ENCODE measurements around the gene FOXO3.
A peak's percentile ranks its signal among the peaks of the same experiment; 100 is the strongest.

FOXO3 gene

DNA sequence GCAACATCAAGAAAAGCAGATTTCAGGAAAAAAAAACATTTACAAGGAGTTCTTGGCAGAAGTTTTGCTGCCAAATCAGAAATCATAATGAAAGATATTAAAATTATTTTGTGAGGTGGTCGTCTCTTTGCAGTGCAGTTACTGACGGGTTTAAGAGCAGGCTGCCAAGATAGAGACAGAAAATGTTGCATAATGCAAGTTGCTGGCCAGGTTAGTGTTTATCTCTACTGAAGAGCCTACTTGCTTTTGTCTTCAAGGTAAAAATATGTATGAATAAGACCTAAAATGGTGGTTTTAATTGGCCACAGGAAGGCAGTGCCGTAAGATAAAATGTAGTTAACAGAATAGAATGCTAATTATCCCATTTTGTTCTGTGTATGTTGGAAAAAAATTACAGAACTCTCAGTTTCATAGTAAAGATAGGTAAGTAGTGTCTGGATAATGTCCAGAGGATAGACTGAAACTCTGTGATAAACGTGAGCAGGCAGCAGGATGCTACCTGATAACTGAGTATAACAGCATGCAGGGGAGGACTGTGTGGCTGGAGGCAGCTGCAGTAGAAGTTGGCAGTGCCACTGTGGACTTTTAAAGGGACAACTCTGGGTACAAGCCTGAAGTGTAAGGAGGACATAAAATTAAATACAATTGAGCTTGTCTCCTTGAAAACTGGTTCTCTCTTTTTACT, 13.9 kb downstream of the FOXO3 start:
- no peak for DNase-seq (ENCODE audit: low read depth)

DNA sequence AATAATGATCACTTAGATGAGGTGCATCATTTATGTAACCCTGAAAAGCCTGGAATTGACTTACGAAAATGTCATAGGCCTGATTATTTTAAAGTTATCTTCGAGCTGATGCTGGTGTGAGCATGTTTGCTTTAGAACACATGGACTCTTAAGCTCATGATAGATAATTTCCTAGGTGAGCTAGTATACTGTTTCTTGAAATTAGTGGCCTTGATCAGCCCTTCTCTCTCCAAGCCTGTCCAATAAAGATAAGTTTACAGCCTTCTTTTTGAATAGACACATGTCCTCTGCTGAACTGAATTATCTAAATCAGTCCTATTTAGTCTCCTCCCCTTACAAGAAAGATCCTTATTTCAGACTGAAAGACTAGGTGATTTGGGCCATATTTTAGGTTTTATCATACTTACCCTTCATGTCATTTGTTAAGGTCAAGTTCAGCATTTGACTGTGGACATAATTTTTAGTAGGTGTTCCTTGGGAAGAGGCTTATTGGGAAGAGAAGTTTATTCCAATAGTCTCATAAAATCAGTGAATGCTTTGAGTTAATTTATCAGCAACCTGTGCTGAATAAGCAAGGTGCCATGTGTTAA, 15.3 kb downstream of the FOXO3 start:
- DNase-seq (ENCODE audit: low read depth) = no peak

GRCh38 chr6:108576709-108577108, 16.0 kb downstream of the FOXO3 start:
- DNase-seq (ENCODE audit: low read depth) = no peak

DNA sequence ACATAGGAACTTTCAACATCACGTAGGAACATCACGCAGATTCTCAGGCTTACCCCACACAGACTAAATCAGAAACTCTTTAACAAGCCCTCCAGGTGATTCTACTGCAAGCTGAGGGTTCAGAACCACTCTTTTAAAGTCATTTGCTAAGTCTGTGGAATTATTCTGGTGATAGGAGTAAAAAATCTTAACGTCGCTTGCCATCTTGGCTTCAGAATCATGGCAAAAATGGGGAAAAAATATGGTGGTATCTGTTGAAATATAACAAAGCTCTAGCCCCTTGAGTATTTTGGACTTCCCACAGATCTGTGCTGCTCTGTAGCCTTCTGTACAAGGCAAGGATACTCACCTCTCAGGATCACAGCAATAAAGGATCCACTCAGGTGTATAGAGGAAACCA, 17.4 kb downstream of the FOXO3 start:
- no peak for DNase-seq (ENCODE audit: low read depth)

GRCh38 chr6:108578595-108579327, 18.0 kb downstream of the FOXO3 start:
- no peak for DNase-seq (ENCODE audit: low read depth)

- DNase-seq (ENCODE audit: low read depth) = no peak
Measured at GRCh38 chr6:108579328-108579721, 18.6 kb downstream of the FOXO3 start.

DNA sequence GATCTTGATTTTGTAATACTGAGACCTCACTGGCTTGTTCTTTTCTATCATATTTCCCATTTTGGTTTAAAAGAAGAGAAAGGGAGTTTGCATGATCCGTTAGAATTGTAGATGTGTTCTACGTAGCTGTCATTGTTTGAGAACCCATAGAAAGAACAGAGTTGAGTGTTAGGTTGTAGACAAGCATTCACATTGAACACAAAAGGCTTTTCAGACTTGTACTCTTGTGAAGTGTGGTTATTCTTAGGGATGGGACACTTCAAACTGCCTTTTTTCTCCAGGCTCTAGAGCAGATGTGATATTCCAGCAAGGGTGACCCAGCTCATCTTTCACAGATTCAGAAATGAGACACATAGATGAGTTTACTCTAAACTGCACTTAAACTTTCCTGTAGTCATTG, 19.9 kb downstream of the FOXO3 start:
- DNase-seq (ENCODE audit: low read depth) = no peak

DNA sequence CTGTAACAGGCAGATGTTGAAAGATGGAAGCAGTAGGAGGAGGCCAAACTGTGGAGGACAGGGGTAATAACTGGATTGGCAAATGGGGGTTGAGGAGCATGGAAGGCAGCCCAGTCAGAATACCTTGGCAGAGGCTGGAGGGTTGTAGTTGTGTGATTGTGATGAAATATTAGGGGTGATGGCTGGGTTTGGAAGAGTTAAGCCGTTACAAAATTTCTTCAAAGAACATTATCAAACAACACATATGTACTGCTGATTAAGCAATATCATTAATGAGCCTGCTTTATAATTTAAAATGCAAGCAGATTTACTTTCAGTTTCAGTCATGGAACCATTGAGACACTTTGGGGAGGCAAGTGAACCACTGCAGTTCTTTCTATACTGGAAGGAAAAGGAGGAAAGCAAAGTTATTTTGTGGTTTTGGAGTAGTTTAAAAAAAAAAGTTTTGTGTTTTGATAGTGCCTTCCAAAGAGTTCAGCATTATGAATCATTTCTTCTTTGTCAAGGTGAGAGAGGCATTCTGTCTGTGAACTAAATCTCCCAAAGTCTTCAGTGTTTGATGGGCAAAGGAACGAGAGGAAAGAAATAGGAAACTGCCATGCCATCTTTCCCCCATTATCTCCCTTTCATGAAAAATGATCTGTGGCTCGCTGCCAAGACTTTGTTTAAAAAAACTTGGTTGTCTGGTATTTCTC, 20.7 kb downstream of the FOXO3 start:
- DNase-seq (ENCODE audit: low read depth) = no peak

- no peak for DNase-seq (ENCODE audit: low read depth)
Measured at GRCh38 chr6:108581932-108582475, 21.3 kb downstream of the FOXO3 start.

DNA sequence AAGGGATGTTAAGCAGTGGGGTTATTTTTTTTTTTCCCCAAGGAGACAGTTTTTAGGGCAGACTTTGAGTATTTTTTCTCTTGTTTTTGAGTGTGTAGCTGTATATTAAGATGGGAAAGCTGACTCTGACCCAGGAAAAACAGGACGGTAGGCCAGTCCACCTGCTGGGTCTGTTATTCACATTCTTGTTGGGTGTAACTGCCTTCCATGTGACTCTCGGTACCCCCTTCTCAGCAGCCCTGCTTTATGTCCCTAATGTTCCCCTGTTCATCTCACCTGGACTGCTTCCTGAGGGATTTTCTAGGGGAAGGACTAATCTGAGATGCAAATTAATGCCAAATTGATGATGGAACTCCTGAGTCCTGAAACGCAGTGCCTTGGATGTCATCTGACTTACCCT, 21.9 kb downstream of the FOXO3 start:
- DNase-seq (ENCODE audit: low read depth) = no peak

GRCh38 chr6:108584323-108584722, 23.6 kb downstream of the FOXO3 start:
- no peak for DNase-seq (ENCODE audit: low read depth)

DNA sequence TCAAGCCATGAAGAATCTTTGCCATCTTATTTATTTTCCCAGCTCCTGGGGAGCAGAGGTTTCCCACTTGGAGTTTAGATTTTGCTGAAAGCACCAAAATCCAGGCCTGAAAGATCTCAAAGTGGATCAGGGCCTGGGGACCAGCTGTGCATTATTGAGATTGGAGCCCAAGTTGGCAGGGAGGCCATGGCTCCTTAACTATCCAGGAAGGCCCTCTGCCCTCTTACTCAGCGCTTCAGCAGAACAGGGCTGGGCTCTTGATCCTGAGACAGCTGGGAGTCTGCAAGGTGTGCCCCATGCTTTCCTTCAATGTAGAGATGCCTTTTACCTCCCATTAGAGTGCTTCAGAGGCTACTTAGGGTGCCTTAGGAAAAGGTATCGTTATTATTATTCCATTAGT, 24.6 kb downstream of the FOXO3 start:
- no peak for DNase-seq (ENCODE audit: low read depth)

DNA sequence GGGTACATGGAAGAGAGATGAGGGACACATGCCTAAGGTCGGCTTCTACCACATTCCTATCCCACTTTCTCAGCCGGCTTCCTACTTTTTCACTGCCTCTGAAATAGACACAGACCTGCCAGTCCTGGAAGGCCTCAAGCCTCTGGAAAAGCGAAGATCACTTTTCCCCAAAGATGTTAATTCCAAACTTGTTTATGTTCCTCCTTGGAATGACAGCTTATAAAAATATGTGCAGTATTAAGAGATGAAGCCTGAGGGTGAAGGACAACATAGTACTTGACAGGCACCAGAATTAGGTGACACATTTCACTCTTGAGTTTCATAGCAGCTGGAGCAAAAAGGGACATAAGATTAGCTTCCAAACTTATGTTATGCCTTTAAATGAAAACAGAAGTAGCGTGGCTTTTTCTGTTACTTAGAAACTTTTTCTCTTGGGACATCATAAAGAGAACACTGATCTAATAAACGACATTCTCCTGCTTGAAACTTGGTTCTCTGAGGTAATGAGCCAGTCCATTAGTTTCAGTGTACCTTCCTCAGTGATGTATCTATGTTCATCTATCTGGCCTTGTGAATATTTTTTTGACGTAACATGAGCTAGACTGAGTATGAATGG, 25.3 kb downstream of the FOXO3 start:
- DNase-seq (ENCODE audit: low read depth) = no peak

DNA sequence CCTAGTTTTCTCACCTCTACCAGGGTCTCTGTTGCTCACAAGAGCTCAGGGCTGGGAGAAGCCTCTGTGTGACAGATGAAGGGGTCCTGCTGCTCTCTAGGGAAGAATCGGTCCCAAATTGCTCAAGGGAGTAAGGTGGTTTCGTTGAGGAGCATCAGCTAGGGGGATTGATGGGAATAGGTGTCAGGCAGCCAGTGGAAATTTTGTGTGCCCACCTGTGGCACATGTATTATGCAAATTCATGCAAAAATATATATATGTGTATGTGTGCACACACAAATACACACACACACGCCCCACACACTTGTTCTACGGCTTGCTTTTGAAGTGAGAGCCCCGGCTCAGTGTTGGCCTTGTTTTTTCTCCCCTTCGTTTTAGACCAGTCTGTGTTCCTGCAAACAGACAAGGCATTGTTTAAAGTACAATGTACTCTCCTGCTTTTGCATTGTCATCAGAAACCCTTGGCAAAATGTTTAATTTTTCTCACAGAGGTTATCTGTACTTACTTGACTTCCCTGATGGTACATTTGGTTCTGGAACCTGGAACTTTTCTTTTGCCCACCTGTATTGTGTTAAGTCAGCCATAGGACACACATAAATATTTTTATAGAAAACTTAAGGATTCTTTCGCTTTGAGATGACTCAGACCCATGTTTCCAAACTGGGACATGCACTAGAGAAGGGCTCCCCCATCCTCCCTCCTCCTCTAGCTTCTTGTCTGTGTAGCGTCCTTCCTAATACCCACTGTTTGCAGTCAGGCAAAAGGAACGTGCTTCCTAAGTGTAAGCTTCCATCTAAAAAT, 26.7 kb downstream of the FOXO3 start:
- no peak for DNase-seq (ENCODE audit: low read depth)

DNA sequence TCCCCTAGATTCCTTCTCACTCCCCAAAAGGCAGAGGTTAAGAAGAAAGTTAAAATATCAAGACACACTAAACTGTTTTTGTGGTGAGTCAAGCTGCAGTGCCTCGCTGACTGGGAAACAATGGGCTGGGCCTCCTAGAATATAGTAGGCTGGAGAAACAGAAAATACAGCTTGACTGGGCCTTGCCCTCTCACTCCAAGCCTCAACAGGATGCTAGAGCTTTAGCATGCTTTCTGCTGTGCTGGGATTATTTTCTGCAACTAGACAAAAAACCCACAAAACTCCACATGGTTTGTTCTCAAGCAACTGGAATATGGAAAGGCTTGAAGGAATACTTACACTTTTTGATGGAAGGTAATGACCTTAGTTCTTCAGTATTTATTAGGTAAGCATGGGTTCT, 27.9 kb downstream of the FOXO3 start:
- no peak for DNase-seq (ENCODE audit: low read depth)

DNA sequence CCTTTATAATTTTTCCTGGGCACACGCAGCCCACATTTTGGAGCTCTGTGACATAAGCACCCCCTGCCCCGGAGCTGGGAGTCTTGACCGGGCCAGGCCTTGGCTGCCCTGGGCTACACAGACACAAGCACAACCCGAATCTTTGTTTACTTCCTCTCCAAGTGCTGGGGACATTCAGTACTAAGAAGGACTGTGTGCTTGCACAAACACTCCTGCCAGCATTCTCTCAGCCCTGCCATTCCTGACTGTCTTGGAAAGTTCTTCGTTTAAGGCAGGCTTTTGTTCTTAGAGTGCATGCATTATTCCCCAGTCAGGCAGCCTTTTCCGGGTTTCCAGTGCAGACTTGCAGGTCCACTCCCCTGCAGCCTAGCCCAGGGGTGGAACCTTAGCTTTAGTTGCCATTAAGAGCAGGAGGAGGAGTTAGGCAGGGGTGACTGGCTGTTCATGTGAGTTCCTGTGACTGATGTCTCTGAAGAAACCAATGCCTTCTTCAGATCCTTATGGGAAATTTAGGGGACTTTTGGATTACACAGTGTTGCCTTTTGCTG, 28.6 kb downstream of the FOXO3 start:
- DNase-seq (ENCODE audit: low read depth) = no peak

DNA sequence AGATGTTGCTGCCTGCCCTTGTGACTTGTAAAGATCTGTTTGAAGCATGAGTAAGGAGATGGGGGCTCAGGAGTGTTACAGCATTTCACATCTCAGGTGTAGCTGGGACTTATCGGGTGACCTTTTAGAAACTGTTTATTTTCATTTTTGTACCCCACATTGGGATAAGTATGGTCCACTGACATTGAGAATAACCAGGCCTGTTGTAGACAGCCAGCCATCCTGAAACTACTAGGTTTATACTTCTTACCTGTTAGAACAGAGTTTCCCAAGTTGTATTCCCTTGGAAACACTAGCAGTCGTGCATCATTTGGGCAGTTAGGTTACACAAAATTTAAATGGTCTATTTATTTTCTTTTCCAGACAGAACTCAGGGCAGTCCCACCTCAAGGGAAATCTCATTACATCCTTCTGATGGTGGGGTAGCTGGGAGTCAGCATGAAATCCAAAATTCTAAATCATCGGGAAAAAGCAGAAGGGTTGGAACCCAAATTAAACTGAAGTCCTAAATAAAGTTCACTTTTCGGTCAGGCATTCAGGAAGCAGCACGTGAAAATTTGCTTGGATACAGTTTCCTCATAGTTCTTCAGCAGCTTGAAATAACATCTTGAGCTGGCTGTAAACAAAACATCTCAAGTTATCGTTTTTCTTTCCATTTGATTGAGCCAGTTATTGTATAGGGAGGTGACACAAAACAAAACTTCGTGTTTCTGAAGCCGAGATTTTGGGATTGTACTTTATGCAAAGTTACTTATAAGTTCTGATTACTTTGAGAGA, 30.5 kb downstream of the FOXO3 start:
- DNase-seq (ENCODE audit: low read depth) = no peak

- DNase-seq (ENCODE audit: low read depth) = peak; percentile 20
Measured at GRCh38 chr6:108592371-108593337, 31.9 kb downstream of the FOXO3 start.

- no peak for DNase-seq (ENCODE audit: low read depth)
Measured at GRCh38 chr6:108594151-108594550, 33.4 kb downstream of the FOXO3 start.
